Sciatic nerve (tissue), 2 donors: ENCODE results near the gene CNP. TPM values are rescaled to one million over a fixed set of nuclear protein-coding genes. Genes with fewer than 3 reads are reported as not detected.
A peak's percentile ranks its signal among the peaks of the same experiment; 100 is the strongest.
"Not testable (repeated sequence)": the region's sequence is repeated elsewhere in the genome, so short reads cannot be mapped to it uniquely, and the experiment has no call there.

ENCODE experiments used
- ATAC-seq: fragments of 200-7000 bp; cut with Tn5 transposase; one replicate; pipeline ENCODE4 v1.9.1; 2020; ENCODE audit warnings: mild to moderate bottlenecking, moderate library complexity
- DNase-seq: peaks from one replicate; pipeline ENCODE4 v3.0.0-alpha.2; 2020; ENCODE audit warnings: low spot score
- intact Hi-C: fragments of 100-400 bp; cut with DNase I; formaldehyde crosslinking; loops from one replicate; pipeline ENCODE4 v1.14.2; 2022
- total RNA-seq: library from RNA; stranded (reverse); fragmentation: NEBNext Ultra II Directional; extraction: Animal tissue kit (Norgen Biotek cat#: 25700); gene quantifications from one replicate; pipeline ENCODE4 v1.2.1, GENCODE V29; 2021
- donor health status: DM: no; HTN: no; CAD: no.
- donor health status: DM: no; HTN: no; CAD: no.

The CNP gene
- total RNA-seq, 1 donor from 2014 or later, result 393 TPM

DNA sequence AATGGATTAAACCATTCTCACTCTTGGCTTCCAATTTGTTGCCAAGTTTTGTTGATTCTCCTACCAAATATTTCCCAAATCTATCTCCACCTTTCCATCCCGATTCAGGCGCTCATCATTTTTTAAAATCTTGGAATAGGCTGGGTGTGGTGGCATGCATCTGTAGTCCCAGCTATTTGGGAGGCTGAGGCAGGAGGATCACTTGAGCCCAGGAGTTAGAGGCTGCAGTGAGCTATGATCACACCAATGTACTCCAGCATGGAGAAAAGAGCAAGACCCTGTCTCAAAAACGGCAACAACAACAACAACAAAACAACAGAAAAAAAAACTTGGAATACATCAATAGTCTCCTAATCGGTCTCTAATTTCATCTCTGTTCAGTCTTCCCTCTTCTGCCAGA, 52.4 kb downstream of the CNP start:
- intact Hi-C loops, result no loop called here
- DNase-seq (no peak), ATAC-seq (no peak)

DNA sequence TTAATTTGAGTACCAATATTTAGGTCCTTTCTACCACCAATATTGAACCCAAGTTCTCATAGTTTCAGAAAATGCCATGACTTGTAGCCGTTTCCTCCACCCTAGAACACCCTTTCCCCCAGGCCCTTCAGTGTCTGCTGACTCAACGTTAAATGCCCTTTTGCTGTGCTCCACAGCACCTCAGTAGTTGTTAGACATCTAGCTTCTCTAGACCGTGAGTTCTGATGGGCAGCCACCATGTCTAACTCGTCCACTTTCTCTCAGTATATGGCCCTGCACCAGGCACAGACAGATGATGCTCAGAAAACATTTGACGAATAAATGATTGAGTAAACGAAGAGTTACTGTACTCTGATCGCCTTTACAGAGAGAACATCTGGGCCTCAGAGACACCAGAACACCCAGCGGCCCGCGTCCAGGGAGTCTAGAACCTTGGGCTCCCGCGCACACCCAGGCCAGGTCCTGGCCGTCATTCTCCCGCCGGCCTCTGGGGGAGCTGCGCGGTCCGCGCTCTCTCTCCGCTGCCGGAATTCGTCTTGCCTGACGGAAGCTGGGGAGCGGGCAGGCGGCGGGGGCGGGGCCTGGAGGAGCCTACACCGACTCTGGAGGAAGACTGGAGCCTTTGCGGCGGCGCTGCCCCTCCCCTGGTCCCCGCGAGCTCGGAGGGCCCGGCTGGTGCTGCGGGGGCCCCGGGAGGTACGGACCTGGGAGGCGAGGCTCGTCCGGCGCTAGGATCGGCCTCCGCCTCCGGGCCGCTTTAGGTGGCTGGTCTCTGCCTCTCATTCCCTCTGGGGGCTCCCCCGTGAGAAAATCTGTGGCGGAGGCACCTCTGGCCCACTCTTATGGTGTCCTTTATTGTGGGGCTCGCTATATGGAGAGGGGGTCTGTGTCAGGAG, 53.2 kb downstream of the CNP start, which contains the start of gene NKIRAS2:
NKIRAS2 (plus strand) TSS at position 582 of the 896 bp plus-strand sequence. CDS start 1,488 bp downstream, outside the sequence.
- intact Hi-C loops, result no loop called here

GRCh38 chr17:42020845-42021244, 54.2 kb downstream of the CNP start:
- ATAC-seq, DNase-seq, intact Hi-C loops: not testable (repeated sequence)

More for the DNA sequence above, 53.2 kb downstream of the CNP start, which contains the start of gene NKIRAS2:
- DNase-seq (peak; percentile 96), ATAC-seq (peak; percentile 81)

DNA sequence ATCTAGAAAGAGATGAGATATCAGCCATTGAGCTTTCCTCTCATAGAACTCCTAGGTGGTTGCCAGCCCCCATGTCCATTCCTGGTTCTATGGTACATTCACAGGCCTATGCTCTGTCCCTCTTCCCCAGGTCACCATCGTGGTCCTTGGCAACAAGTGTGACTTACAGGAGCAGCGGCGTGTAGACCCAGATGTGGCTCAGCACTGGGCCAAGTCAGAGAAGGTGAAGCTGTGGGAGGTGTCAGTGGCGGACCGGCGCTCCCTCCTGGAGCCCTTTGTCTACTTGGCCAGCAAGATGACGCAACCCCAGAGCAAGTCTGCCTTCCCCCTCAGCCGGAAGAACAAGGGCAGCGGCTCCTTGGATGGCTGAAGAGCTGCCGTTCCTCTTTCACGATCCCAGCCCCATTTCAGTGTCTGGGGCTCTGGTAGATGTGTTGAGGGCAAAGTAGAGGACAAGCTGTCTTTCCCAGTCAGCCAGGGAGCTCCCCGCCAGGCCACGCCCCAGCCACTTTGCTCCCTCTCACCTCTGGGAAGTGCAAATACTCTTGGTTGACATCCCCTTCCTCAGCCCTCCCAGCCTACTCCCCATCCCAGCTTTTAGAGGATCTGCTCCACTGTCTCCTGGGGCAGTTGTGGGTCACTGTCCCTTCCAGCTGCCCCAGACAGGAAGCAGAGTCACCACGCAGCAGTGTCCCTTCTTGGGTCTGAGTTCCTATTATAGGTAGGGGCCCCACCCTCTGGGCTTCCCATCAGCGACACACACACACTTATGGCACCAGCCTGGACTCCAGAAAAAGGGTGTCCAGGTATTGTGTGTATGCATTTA, 57.1 kb downstream of the CNP start:
- DNase-seq (no peak), ATAC-seq (no peak)
- intact Hi-C loops, result no loop called here

DNA sequence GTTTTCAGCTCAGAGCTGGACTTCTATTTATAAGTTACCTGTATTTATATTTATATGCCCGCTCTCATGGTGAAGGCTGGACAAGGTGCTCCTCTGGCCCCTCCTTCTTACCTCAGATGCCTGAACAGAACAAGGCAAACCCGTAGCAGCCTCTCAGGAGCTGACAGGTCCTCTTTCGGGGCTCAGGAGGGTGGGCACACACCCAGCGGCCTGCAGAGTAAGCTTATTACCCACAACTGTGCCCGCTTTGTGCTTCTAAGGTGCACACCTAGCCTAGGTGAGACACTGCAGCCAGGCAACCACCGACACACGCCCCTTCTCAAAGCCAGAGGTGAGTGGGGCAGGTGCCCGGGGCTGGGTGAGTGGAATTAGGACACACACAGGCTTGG, 58.6 kb downstream of the CNP start:
- ATAC-seq (peak; percentile 40), DNase-seq (no peak)
- intact Hi-C loops, result loop anchor here (5.0 kb wide), 1 partner anchor 87 kb away; the partner anchor contains the start of gene DHX58

GRCh38 chr17:42025936-42026335, 59.3 kb downstream of the CNP start:
- DNase-seq (no peak), ATAC-seq (no peak)
- intact Hi-C loops, result loop anchor here (5.0 kb wide), 1 partner anchor 86 kb away; the partner anchor contains the start of gene DHX58

DNA sequence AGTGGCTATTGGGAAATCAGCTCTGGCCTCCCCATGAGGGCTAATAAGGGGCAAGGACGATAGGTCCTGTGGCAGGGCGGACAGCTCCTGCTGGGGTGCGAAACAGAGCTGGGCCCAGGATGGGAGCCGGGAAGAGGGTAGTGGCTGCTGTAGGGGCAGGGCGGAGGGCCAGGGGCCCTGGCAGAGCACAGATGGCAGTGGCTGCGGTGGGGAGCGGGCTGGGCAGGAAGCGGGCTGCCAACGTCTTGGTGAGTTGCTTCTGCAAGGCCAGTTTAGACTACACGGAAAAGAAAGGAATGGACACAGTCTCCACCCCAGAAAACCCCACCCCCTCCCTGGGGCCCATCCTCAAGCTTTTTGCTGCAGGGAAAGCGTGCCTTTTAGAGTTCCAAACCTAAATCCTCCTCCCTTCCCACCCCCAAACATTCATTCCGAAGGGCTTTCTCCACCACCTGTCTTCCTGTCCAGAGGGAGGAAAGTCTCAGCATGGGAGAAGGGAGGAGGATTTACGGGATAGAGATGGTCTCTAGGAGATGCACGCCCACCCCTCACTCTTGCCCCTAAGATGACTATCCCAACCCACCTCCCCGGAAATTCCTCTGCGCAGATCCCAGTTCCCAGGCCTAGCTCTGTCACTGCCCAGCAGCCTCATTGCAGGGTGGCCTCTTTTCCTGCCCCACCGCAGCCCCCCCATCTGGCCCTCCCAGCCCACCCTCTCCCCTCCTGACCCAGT, 60.4 kb downstream of the CNP start:
- no peak for ATAC-seq
- intact Hi-C loops, result loop anchor here (5.0 kb wide), 1 partner anchor 85 kb away; the partner anchor contains the start of gene DHX58
- DNase-seq, result no peak

Other genes starting within 250 kb of the CNP start
- 0.09 TPM for gene HAP1, start 232.2 kb upstream of the CNP start, total RNA-seq
- gene JUP, start 180.1 kb upstream of the CNP start, total RNA-seq, result 78.2 TPM
- 12.8 TPM for gene P3H4, start 154.8 kb upstream of the CNP start, total RNA-seq
- 73.3 TPM for gene FKBP10, start 153.8 kb upstream of the CNP start, total RNA-seq
- 34.6 TPM for gene NT5C3B, start 130.6 kb upstream of the CNP start, total RNA-seq
- gene KLHL10, start 129.0 kb upstream of the CNP start, total RNA-seq, result not detected
- 16.0 TPM for gene KLHL11, start 101.4 kb upstream of the CNP start, total RNA-seq
- 139 TPM for gene ACLY, start 47.8 kb upstream of the CNP start, total RNA-seq
- gene ODAD4, start 36.2 kb upstream of the CNP start, total RNA-seq, result 2.9 TPM
- gene DNAJC7, start 50.6 kb downstream of the CNP start, total RNA-seq, result 95.0 TPM
- 18.9 TPM for gene NKIRAS2, start 53.3 kb downstream of the CNP start, total RNA-seq
- gene C17orf113, start 83.8 kb downstream of the CNP start, total RNA-seq, result 2.9 TPM
- 3.0 TPM for gene ZNF385C, start 131.7 kb downstream of the CNP start, total RNA-seq
- gene DHX58, start 145.9 kb downstream of the CNP start, total RNA-seq, result 24.8 TPM
- 58.0 TPM for gene KAT2A, start 154.6 kb downstream of the CNP start, total RNA-seq
- not detected for gene HSPB9, start 156.0 kb downstream of the CNP start, total RNA-seq
- gene RAB5C, start 188.2 kb downstream of the CNP start, total RNA-seq, result 96.1 TPM
- gene KCNH4, start 214.3 kb downstream of the CNP start, total RNA-seq, result 0.36 TPM
- not detected for gene HCRT, start 218.7 kb downstream of the CNP start, total RNA-seq
- gene GHDC, start 227.7 kb downstream of the CNP start, total RNA-seq, result 22.7 TPM